Karpas-422 (cell line): ENCODE data around the gene PTPRM. TPM values are rescaled to one million over a fixed set of nuclear protein-coding genes. Genes with fewer than 3 reads are reported as not detected.

Experiments
- DNase-seq: peaks from one replicate; pipeline ENCODE4 v3.0.0-alpha.2; 2015
- H2AFZ ChIP-seq: fragments of 200-600 bp; sonication (generic); 2 replicates; pipeline ENCODE4 v1.6.1; 2014; ENCODE audit warnings: antibody characterized with exemption, low read length, mixed read lengths
- H3K27ac ChIP-seq: fragments of 200-600 bp; sonication (generic); 2 replicates; pipeline ENCODE4 v1.5.1; 2014; ENCODE audit warnings: mild to moderate bottlenecking, low read length, moderate library complexity
- H3K27me3 ChIP-seq: fragments of 200-600 bp; sonication (generic); 2 replicates; pipeline ENCODE4 v1.6.1; 2014; ENCODE audit warnings: low read length, mixed read lengths
- H3K36me3 ChIP-seq: fragments of 200-600 bp; sonication (generic); 2 replicates; pipeline ENCODE4 v1.6.1; 2014; ENCODE audit warnings: low read length, mixed read lengths; ENCODE audit not compliant: insufficient read depth
- H3K4me1 ChIP-seq: fragments of 200-600 bp; sonication (generic); 2 replicates; pipeline ENCODE4 v1.6.1; 2014; ENCODE audit warnings: mild to moderate bottlenecking, low read length, mixed read lengths
- H3K4me2 ChIP-seq: fragments of 200-600 bp; sonication (generic); 2 replicates; pipeline ENCODE4 v1.6.1; 2014; ENCODE audit warnings: low read length, low read depth, mild to moderate bottlenecking; ENCODE audit not compliant: poor library complexity, severe bottlenecking
- H3K4me3 ChIP-seq: fragments of 200-600 bp; sonication (generic); 2 replicates; pipeline ENCODE4 v1.5.1; 2014; ENCODE audit warnings: mild to moderate bottlenecking, antibody characterized with exemption, low read length, mixed read lengths
- H3K79me2 ChIP-seq: fragments of 200-600 bp; sonication (generic); 2 replicates; pipeline ENCODE4 v1.6.1; 2014; ENCODE audit warnings: mild to moderate bottlenecking, low read length, mixed read lengths
- H3K9ac ChIP-seq: fragments of 200-600 bp; sonication (generic); 2 replicates; pipeline ENCODE4 v1.6.0; 2014; ENCODE audit warnings: low read length
- H3K9me2 ChIP-seq: fragments of 200-600 bp; sonication (generic), shearing (Covaris generic); replicated peaks from 2 replicates; pipeline ENCODE4 v1.6.0; 2014; ENCODE audit warnings: mild to moderate bottlenecking, low read length, moderate library complexity; ENCODE audit not compliant: insufficient read depth
- H3K9me3 ChIP-seq: fragments of 300-700, 200-600 bp; sonication (generic); 2 replicates; pipeline ENCODE4 v1.6.1; 2014; ENCODE audit warnings: low read length, mixed read lengths
- H4K20me1 ChIP-seq: fragments of 200-600 bp; sonication (generic); 2 replicates; pipeline ENCODE4 v1.6.1; 2014; ENCODE audit warnings: mild to moderate bottlenecking, antibody characterized with exemption, low read length, low read depth; ENCODE audit not compliant: insufficient read depth
- total RNA-seq: library from RNA; depleted of rRNA; stranded (reverse); fragments of >200 nt; shearing (Covaris generic); gene quantifications from 2 replicates; pipeline ENCODE4 v1.2.3, GENCODE V29; 2014; ENCODE audit warnings: low replicate concordance

Gene PTPRM
- total RNA-seq, 1 experiment from 2014 or later = not detected

DNA sequence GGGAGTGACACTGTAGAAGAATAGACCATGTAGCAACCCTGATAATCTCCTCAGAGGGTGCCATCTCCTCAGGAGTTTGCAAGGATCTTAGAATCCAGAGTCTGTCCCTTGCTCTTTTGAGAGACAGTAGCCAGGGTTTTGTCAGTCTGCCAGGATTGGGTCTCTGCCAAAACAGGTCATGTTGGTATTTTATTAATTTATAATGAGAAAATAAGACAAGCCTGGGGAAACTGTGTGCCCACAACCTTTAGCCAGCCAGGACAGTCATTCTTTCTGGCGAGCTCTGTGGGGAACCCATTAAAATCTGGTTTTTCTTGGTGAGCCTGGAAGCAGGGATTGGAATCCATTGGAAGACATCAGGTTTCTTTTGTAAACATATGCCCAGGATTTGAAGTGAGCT lies 78.6 kb downstream of the PTPRM start:
- no peak overlapping the region for H3K4me2 ChIP-seq
- no peak overlapping the region for H3K4me3 ChIP-seq
- no peaks in the 10 kb centered on the region for H3K9me2 ChIP-seq
- no peaks in the 10 kb centered on the region for H4K20me1 ChIP-seq
- H2AFZ ChIP-seq = no peak overlapping the region
- peaks cover 10% of the 10 kb centered on the region; the same call in 1 of the 2 replicates for H3K9me3 ChIP-seq
- H3K9ac ChIP-seq = no peak overlapping the region
- no peaks in the 10 kb centered on the region for H3K27me3 ChIP-seq
- H3K36me3 ChIP-seq = no peaks in the 10 kb centered on the region
- no peaks in the 10 kb centered on the region for H3K4me1 ChIP-seq
- no peak overlapping the region for H3K27ac ChIP-seq
- DNase-seq = no peak
- no peaks in the 10 kb centered on the region for H3K79me2 ChIP-seq

DNA sequence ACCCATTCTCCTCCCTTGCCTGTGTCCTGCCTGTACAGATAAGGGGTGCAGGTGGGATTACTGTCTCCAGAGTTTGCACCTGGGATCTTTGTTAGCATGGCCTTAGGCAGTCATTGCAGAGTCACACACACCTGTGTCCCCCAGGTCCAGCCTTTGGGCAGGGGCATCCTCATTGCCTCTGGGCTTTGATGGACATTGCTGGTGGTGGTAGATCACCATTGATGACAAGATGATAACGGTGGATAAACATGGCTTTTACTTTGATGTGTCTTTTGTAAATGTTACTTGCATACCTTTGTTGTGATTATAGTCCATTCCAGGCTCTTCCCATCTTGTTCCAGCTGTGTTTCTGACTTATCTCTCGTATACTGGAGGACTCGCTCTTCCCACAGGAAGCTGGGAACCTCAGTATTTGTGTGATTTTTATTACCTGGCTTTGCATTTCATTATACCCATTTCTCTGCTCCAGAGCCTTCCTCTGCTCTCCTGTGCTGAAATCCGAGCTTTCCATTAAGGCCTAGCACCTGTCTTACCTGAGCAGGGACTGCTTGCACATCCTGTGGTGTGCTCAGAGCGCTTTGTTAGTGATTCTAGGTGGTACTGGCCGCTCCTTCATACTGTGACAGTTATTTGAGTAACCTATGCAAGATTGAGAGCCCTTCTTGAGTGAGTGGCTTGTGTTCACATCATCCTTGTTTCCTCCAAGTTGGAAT lies 79.2 kb downstream of the PTPRM start:
- no peaks in the 10 kb centered on the region for H3K9me2 ChIP-seq
- H3K4me1 ChIP-seq = no peaks in the 10 kb centered on the region
- DNase-seq = no peak
- no peaks in the 10 kb centered on the region for H3K27me3 ChIP-seq
- no peak overlapping the region for H3K9ac ChIP-seq
- no peaks in the 10 kb centered on the region for H4K20me1 ChIP-seq
- peaks cover 7% of the 10 kb centered on the region; the same call in 1 of the 2 replicates for H3K9me3 ChIP-seq
- H3K4me3 ChIP-seq = no peak overlapping the region
- H3K36me3 ChIP-seq = no peaks in the 10 kb centered on the region
- no peak overlapping the region for H3K27ac ChIP-seq
- H3K4me2 ChIP-seq = no peak overlapping the region
- H3K79me2 ChIP-seq = no peaks in the 10 kb centered on the region
- H2AFZ ChIP-seq = no peak overlapping the region

DNA sequence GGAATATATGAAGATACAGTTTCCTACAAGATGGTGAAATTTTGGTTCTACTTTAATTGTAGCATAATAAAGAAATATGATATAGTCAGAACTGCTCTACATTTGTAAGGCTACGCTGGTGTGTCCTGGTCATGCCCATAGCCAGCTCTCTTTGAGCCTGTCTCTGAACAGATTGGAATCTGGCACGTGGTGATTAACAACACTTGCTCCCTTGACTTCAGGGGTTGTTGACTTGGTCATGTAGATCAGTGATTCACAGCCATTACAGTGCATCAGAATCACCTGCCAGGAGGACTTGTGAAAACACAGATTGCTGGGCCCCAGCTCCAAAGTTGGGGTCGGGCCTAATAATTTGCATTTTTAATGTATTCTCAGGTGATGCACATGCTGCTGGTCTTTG lies 80.4 kb downstream of the PTPRM start:
- no peaks in the 10 kb centered on the region for H3K36me3 ChIP-seq
- no peaks in the 10 kb centered on the region for H3K79me2 ChIP-seq
- H3K9me2 ChIP-seq = no peaks in the 10 kb centered on the region
- no peak overlapping the region for H3K27ac ChIP-seq
- no peaks in the 10 kb centered on the region for H3K27me3 ChIP-seq
- no peak overlapping the region for H3K9ac ChIP-seq
- H2AFZ ChIP-seq = no peak overlapping the region
- H3K9me3 ChIP-seq = no peaks in the 10 kb centered on the region
- no peak overlapping the region for H3K4me2 ChIP-seq
- H4K20me1 ChIP-seq = no peaks in the 10 kb centered on the region
- H3K4me3 ChIP-seq = no peak overlapping the region
- DNase-seq = no peak
- H3K4me1 ChIP-seq = no peaks in the 10 kb centered on the region

DNA sequence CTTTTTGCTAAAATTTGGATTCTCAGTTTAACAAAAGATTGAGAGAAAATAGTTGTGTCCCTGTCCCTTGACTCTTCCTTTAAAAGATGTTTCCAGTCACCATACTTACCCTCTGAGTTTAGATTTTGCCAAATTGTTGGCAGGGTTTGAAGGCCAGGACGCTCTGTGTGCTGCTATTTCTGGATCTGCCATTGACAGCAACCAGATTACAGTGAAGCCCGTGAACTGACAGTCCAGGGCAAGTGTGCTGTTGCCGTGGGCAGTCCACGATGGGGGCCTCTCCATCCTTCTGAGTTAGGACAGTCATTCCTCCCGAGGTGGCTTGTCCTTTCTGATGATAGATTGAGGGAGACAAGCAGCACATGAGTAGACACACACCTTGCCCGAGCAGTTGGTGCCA lies 89.9 kb downstream of the PTPRM start:
- Histone ChIP-seq H3K4me1 (no peaks in the 10 kb centered on the region), H3K4me3 (no peak overlapping the region), H3K79me2 (no peaks in the 10 kb centered on the region)

DNA sequence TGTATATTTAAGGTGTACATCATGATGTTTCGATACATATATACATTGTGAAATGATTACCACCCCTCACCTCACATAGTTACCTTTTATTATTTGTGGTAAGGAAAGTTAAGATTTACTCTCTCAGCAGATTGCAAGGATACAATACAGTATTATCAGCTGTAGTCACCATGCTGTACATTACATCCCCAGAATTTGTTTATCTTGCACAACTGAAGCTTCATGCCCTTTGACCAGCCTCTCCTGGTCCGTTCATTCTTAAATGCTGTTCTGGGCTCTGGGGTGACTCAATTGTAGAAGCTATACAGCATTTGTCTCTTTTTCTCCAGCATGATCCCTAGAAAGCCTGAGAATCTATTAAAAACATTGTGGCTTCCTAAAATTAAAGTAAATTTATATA lies 90.8 kb downstream of the PTPRM start:
- Histone ChIP-seq H3K4me3 (no peak overlapping the region), H3K4me2 (no peak overlapping the region)

More for the DNA sequence above, 89.9 kb downstream of the PTPRM start:
- Histone ChIP-seq H3K4me2 (no peak overlapping the region), H4K20me1 (no peaks in the 10 kb centered on the region), H3K9me3 (0 out of 2 replicates have a peak, but pooled peaks cover 3% of the 10 kb centered on the region), H3K27me3 (no peaks in the 10 kb centered on the region), H2AFZ (no peak overlapping the region), H3K9ac (no peak overlapping the region), H3K36me3 (no peaks in the 10 kb centered on the region), H3K9me2 (no peaks in the 10 kb centered on the region), H3K27ac (no peak overlapping the region)
- DNase-seq = no peak

DNA sequence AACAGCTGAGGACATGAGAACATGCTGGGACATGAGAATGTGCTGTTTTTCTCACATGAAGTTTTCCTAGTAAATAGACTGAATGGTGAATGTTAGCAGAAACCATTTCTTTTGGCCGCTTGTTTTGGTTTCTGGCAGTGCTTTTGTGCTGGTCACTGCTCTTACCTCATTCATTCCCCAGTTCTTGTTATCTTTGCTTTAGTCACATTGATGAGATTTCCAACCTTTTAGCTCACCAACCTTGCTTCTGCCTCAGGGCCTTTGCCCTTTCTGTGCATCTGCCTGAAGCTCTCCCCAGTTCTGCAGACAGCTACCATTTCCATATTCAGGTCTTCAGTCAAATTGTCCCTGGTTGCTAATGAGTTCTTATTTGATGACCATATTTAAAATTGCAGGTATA lies 91.6 kb downstream of the PTPRM start:
- no peak overlapping the region for H3K27ac ChIP-seq
- no peaks in the 10 kb centered on the region for H3K4me1 ChIP-seq
- no peaks in the 10 kb centered on the region for H4K20me1 ChIP-seq
- H3K79me2 ChIP-seq = no peaks in the 10 kb centered on the region
- no peaks in the 10 kb centered on the region for H3K27me3 ChIP-seq
- no peaks in the 10 kb centered on the region for H3K36me3 ChIP-seq
- H3K9me2 ChIP-seq = no peaks in the 10 kb centered on the region
- H3K9ac ChIP-seq = no peak overlapping the region
- H3K4me2 ChIP-seq = no peak overlapping the region
- H3K4me3 ChIP-seq = no peak overlapping the region
- 0 out of 2 replicates have a peak, but pooled peaks cover 3% of the 10 kb centered on the region for H3K9me3 ChIP-seq
- DNase-seq = no peak
- no peak overlapping the region for H2AFZ ChIP-seq

More for the DNA sequence above, 90.8 kb downstream of the PTPRM start:
- H3K9me2 ChIP-seq = no peaks in the 10 kb centered on the region
- H3K27me3 ChIP-seq = no peaks in the 10 kb centered on the region
- no peak overlapping the region for H3K27ac ChIP-seq
- H4K20me1 ChIP-seq = no peaks in the 10 kb centered on the region
- 0 out of 2 replicates have a peak, but pooled peaks cover 3% of the 10 kb centered on the region for H3K9me3 ChIP-seq
- H3K9ac ChIP-seq = no peak overlapping the region
- no peak for DNase-seq
- H2AFZ ChIP-seq = no peak overlapping the region
- no peaks in the 10 kb centered on the region for H3K79me2 ChIP-seq
- no peaks in the 10 kb centered on the region for H3K36me3 ChIP-seq
- no peaks in the 10 kb centered on the region for H3K4me1 ChIP-seq

DNA sequence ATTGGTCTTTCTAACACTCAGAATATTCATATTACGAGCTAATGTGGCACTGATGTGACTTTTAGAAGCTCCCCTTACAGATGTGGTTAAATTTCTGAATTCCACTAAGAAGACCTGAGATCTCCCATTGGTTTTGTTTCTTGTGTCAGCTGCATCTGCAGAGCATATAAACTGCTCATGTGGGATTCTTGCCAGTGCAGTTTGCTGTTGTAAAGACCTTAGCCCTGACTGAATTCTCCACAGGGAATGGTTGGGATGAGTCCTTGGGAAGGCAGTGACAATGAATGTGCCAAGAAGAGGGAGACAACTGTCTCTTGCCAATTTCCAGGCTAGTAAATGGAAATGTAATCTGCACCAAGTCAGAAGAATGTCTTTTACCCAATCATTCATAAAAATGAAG lies 94.1 kb downstream of the PTPRM start:
- Histone ChIP-seq H3K4me1 (no peaks in the 10 kb centered on the region), H3K9me2 (no peaks in the 10 kb centered on the region), H3K4me3 (no peak overlapping the region), H3K27ac (no peak overlapping the region), H2AFZ (no peak overlapping the region), H3K27me3 (no peaks in the 10 kb centered on the region), H3K9me3 (0 out of 2 replicates have a peak, but pooled peaks cover 3% of the 10 kb centered on the region), H4K20me1 (no peaks in the 10 kb centered on the region), H3K36me3 (no peaks in the 10 kb centered on the region), H3K79me2 (no peaks in the 10 kb centered on the region), H3K9ac (no peak overlapping the region), H3K4me2 (no peak overlapping the region)
- no peak for DNase-seq

DNA sequence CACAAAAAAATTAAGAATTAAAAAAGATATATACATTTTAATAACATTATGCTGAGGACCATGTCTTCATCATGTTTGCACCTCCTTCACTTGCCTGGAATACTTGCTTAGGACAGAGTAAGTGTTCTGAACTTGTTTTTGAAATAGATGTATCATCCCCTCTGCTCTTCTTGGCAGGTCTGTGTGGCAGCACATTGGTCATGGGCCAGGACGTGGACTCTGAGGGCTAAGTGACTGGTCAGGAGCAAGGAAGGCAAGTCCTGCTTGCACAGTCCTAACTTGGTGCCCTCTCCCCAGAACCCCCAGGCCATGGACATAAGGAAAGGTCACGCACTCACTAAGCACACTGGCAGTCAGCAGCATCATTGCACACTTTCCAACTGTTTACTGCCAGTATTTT lies 95.8 kb downstream of the PTPRM start:
- H3K4me2 ChIP-seq = no peak overlapping the region
- no peaks in the 10 kb centered on the region for H3K79me2 ChIP-seq
- no peak overlapping the region for H3K9ac ChIP-seq
- no peak for DNase-seq
- H4K20me1 ChIP-seq = no peaks in the 10 kb centered on the region
- H3K36me3 ChIP-seq = no peaks in the 10 kb centered on the region
- H3K9me2 ChIP-seq = no peaks in the 10 kb centered on the region
- H3K27me3 ChIP-seq = no peaks in the 10 kb centered on the region
- H2AFZ ChIP-seq = no peak overlapping the region
- H3K27ac ChIP-seq = no peak overlapping the region
- 0 out of 2 replicates have a peak, but pooled peaks cover 3% of the 10 kb centered on the region for H3K9me3 ChIP-seq
- no peaks in the 10 kb centered on the region for H3K4me1 ChIP-seq
- no peak overlapping the region for H3K4me3 ChIP-seq
